K562 (cell line): ENCODE results near the gene ADAMTS14. TPM values are rescaled to one million over a fixed set of nuclear protein-coding genes. Genes with fewer than 3 reads are reported as not detected.

Source experiments
- BMI1 ChIP-seq: fragments of 150-350 bp; IDR thresholded peaks from 2 replicates; pipeline ENCODE4 v1.6.1; 2014; ENCODE audit warnings: low read length
- CBX1 ChIP-seq: sonication (generic); IDR thresholded peaks from 2 replicates; pipeline ENCODE4 v1.6.1; 2016; ENCODE audit warnings: antibody characterized with exemption, low read depth, mild to moderate bottlenecking
- CHD4 ChIP-seq: fragments of 200-600 bp; sonication (generic); IDR thresholded peaks from 3 replicates; pipeline ENCODE4 v1.6.1; 2012; ENCODE audit warnings: low read depth, mild to moderate bottlenecking, mixed read lengths, low read length, inconsistent platforms; ENCODE audit not compliant: insufficient read depth, insufficient replicate concordance, poor library complexity, severe bottlenecking
- DIDO1 ChIP-seq: fragments of 450-650 bp; IDR thresholded peaks from 2 replicates; pipeline ENCODE4 v1.6.1; 2016; ENCODE audit warnings: low read depth, missing biosample characterization, missing genetic modification characterization
- EGR1 ChIP-seq: fragments of 450-650 bp; conservative IDR thresholded peaks from 2 replicates; pipeline ENCODE4 v1.6.1; 2017; ENCODE audit warnings: mild to moderate bottlenecking
- ELF1 ChIP-seq: fragments of 200-800 bp; sonication (Bioruptor generic); IDR thresholded peaks from 2 replicates; pipeline ENCODE4 v1.6.1; 2016; ENCODE audit warnings: missing genetic modification characterization, missing compliant biosample characterization
- ETV1 ChIP-seq: fragments of 450-650 bp; conservative IDR thresholded peaks from 2 replicates; pipeline ENCODE4 v1.6.1; 2016; ENCODE audit warnings: missing genetic modification characterization, control low read depth, low read depth, missing compliant biosample characterization
- GABPB1 ChIP-seq: sonication (generic); formaldehyde crosslinking; IDR thresholded peaks from 2 replicates; pipeline ENCODE4 v1.8.0; 2022; ENCODE audit warnings: mild to moderate bottlenecking, missing genetic modification reagents
- HMGN3 ChIP-seq: IDR thresholded peaks from 2 replicates; pipeline ENCODE4 v1.6.1; 2011; ENCODE audit warnings: borderline replicate concordance, low read depth, mild to moderate bottlenecking, mixed read lengths, low read length; ENCODE audit not compliant: insufficient read length; ENCODE audit errors: extremely low read depth
- JUN ChIP-seq, 2 experiments: sonication (generic) in 1 of 2; formaldehyde crosslinking in 1 of 2; IDR thresholded peaks; 2 replicates each; pipeline versions ENCODE4 v1.6.1 to v1.8.0; 2012 to 2022; ENCODE audit warnings: borderline replicate concordance in 2 of 2, mild to moderate bottlenecking in 2 of 2, improper control_type of control experiment in 1 of 2, low read depth in 1 of 2, low read length in 1 of 2, missing genetic modification reagents in 1 of 2
- JUNB ChIP-seq: fragments of 450-650 bp; formaldehyde crosslinking; conservative IDR thresholded peaks from 2 replicates; pipeline ENCODE4 v1.4.0; 2020; ENCODE audit warnings: mild to moderate bottlenecking
- JUND ChIP-seq, 2 experiments: IDR thresholded peaks; 2 replicates in 1 of 2; 3 replicates in 1 of 2; pipeline ENCODE4 v1.6.1; 2011; ENCODE audit warnings: borderline replicate concordance in 2 of 2, low read depth in 2 of 2, low read length in 2 of 2, improper control_type of control experiment in 1 of 2, missing biosample characterization in 1 of 2, missing genetic modification characterization in 1 of 2, missing genetic modification reagents in 1 of 2
- MEF2D ChIP-seq: conservative IDR thresholded peaks from 2 replicates; pipeline ENCODE4 v1.6.1; 2016; ENCODE audit warnings: low read depth, missing genetic modification characterization, missing compliant biosample characterization
- NFE2L1 ChIP-seq: fragments of 450-650 bp; IDR thresholded peaks from 2 replicates; pipeline ENCODE4 v1.6.1; 2016; ENCODE audit warnings: missing genetic modification characterization, low read depth, mild to moderate bottlenecking, missing compliant biosample characterization, moderate library complexity, borderline replicate concordance
- PML ChIP-seq: IDR thresholded peaks from 2 replicates; pipeline ENCODE4 v1.6.1; 2012; ENCODE audit warnings: low read length, inconsistent platforms
- POLR2AphosphoS2 ChIP-seq: IDR thresholded peaks from 2 replicates; pipeline ENCODE4 v1.6.1; 2012; ENCODE audit warnings: low read length, improper control_type of control experiment
- RBM39 ChIP-seq: fragments of 200-400 bp; formaldehyde crosslinking; optimal IDR thresholded peaks from 2 replicates; pipeline ENCODE3; 2018; ENCODE audit warnings: low read depth, low read length
- RUNX1 ChIP-seq: sonication (generic); IDR thresholded peaks from 2 replicates; pipeline ENCODE4 v1.6.1; 2016; ENCODE audit warnings: antibody characterized with exemption, low read depth
- SETDB1 ChIP-seq: IDR thresholded peaks from one replicate; pipeline ENCODE4 v1.6.1; 2012; ENCODE audit warnings: low read length, control low read depth, inconsistent platforms
- SMAD4 ChIP-seq: fragments of 250-450 bp; sonication (Bioruptor Pico); conservative IDR thresholded peaks from 2 replicates; pipeline ENCODE4 v1.8.0; 2021; ENCODE audit warnings: inconsistent platforms, mild to moderate bottlenecking, moderate library complexity
- SMC3 ChIP-seq: conservative IDR thresholded peaks from 2 replicates; pipeline ENCODE4 v1.6.1; 2011; ENCODE audit warnings: low read depth, low read length, improper control_type of control experiment; ENCODE audit not compliant: insufficient read depth
- SP1 ChIP-seq: sonication (generic); formaldehyde crosslinking; IDR thresholded peaks from 2 replicates; pipeline ENCODE4 v1.8.1; 2022; ENCODE audit warnings: mild to moderate bottlenecking, missing genetic modification reagents
- TAF1 ChIP-seq: IDR thresholded peaks from 2 replicates; pipeline ENCODE4 v1.6.1; 2011; ENCODE audit warnings: mild to moderate bottlenecking, low read length, moderate library complexity; ENCODE audit not compliant: insufficient read depth, control insufficient read depth, severe bottlenecking; ENCODE audit errors: extremely low read depth
- ZNF224 ChIP-seq: sonication (generic); formaldehyde crosslinking; IDR thresholded peaks from 2 replicates; pipeline ENCODE4 v1.8.0; 2022; ENCODE audit warnings: mild to moderate bottlenecking, missing genetic modification reagents
- polyA plus RNA-seq, 8 experiments: library from polyadenylated mRNA; depleted of rRNA in 4 of 8; stranded (reverse) in 5 of 8; unstranded in 3 of 8; fragments of >200 nt; fragmentation: Nextera tagmentation in 2 of 8; fragmentation: Illumina TruSeq in 1 of 8; extraction: Ambion mirVana in 2 of 8; extraction: Trizol in 1 of 8; gene quantifications; 2 replicates each; pipeline versions ENCODE4 v1.2.1 to v1.2.3, GENCODE V29; 2011 to 2014; ENCODE audit warnings: inconsistent platforms in 1 of 8, missing spikeins in 1 of 8
- total RNA-seq, 7 experiments: library from RNA; depleted of rRNA in 6 of 7; stranded (reverse); fragments of >200 nt in 6 of 7; fragmentation: Illumina TruSeq in 2 of 7; extraction: Trizol in 2 of 7; gene quantifications; 2 replicates each; pipeline versions ENCODE4 v1.2.1 to v1.2.3, GENCODE V29; 2011 to 2021; ENCODE audit warnings: low replicate concordance in 1 of 7
- TF ChIP-seq, protein P1 (sequence below): fragments of 450-650 bp; IDR thresholded peaks from 2 replicates; pipeline ENCODE4 v1.6.1; 2017; ENCODE audit warnings: antibody characterized with exemption, mild to moderate bottlenecking

ADAMTS14 gene
- total and polyA plus RNA-seq, 9 of the 15 experiments (the other 6 are each of a cell fraction or from before 2014, with no cell fraction given) = 0.04 to 37.4 (median 15.9) TPM

- no peak for TF ChIP-seq HMGN3
- no peak for TF ChIP-seq MEF2D (tag)
- TF ChIP-seq RUNX1 = no peak
- TF ChIP-seq DIDO1 (tag) = no peak
- TF ChIP-seq JUN (IDR thresholded peaks at IDR 0.05; ENCODE audit: borderline replicate concordance, low read depth, low read length) = no peak
- TF ChIP-seq JUN (CRISPR knock-in tag; IDR thresholded peaks at IDR 0.05; ENCODE audit: borderline replicate concordance) = no peak
- TF ChIP-seq SMAD4 (CRISPR knock-in tag) = 0 out of 2 replicates have a peak, but pooled peaks have one; percentile 26
- TF ChIP-seq JUNB (CRISPR knock-in tag) = no peak
- TF ChIP-seq RBM39 = no peak
- no peak for TF ChIP-seq SETDB1
- TF ChIP-seq SP1 = no peak
- TF ChIP-seq EGR1 = peak; percentile 40
- no peak for TF ChIP-seq TAF1
- TF ChIP-seq, protein P1, sequence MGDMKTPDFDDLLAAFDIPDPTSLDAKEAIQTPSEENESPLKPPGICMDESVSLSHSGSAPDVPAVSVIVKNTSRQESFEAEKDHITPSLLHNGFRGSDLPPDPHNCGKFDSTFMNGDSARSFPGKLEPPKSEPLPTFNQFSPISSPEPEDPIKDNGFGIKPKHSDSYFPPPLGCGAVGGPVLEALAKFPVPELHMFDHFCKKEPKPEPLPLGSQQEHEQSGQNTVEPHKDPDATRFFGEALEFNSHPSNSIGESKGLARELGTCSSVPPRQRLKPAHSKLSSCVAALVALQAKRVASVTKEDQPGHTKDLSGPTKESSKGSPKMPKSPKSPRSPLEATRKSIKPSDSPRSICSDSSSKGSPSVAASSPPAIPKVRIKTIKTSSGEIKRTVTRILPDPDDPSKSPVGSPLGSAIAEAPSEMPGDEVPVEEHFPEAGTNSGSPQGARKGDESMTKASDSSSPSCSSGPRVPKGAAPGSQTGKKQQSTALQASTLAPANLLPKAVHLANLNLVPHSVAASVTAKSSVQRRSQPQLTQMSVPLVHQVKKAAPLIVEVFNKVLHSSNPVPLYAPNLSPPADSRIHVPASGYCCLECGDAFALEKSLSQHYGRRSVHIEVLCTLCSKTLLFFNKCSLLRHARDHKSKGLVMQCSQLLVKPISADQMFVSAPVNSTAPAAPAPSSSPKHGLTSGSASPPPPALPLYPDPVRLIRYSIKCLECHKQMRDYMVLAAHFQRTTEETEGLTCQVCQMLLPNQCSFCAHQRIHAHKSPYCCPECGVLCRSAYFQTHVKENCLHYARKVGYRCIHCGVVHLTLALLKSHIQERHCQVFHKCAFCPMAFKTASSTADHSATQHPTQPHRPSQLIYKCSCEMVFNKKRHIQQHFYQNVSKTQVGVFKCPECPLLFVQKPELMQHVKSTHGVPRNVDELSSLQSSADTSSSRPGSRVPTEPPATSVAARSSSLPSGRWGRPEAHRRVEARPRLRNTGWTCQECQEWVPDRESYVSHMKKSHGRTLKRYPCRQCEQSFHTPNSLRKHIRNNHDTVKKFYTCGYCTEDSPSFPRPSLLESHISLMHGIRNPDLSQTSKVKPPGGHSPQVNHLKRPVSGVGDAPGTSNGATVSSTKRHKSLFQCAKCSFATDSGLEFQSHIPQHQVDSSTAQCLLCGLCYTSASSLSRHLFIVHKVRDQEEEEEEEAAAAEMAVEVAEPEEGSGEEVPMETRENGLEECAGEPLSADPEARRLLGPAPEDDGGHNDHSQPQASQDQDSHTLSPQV = peak; percentile 71
- no peak for TF ChIP-seq GABPB1 (CRISPR knock-in tag)
- no peak for TF ChIP-seq SMC3
- no peak for TF ChIP-seq ZNF224 (CRISPR knock-in tag)
- no peak for TF ChIP-seq NFE2L1 (tag)
- no peak for TF ChIP-seq BMI1
- 0 out of 2 replicates have a peak, but pooled peaks have one; percentile 23 for TF ChIP-seq JUND (IDR thresholded peaks at IDR 0.05; ENCODE audit: borderline replicate concordance, low read depth, low read length)
- TF ChIP-seq JUND (tag; IDR thresholded peaks at IDR 0.05; ENCODE audit: borderline replicate concordance, low read depth, low read length) = no peak
- no peak for TF ChIP-seq CHD4
- TF ChIP-seq ELF1 (tag) = peak; percentile 60
- no peak for TF ChIP-seq PML
- no peak for TF ChIP-seq ETV1
- TF ChIP-seq POLR2AphosphoS2 = no peak
- TF ChIP-seq CBX1 = no peak
Measured at GRCh38 chr10:70699659-70700174, 27.4 kb downstream of the ADAMTS14 start (continued).
